ENCODE data around the gene ERCC8.

Gene ERCC8

GRCh38 chr5:60958088-60958487 is 13.2 kb upstream of the ERCC8 start:
- no peaks in the 10 kb centered on the region for H3K36me3 Mint-ChIP-seq (ENCODE audit: low read depth)
- no peak overlapping the region for H3K27ac Mint-ChIP-seq
- H3K4me1 Mint-ChIP-seq (ENCODE audit: low read depth) = no peaks in the 10 kb centered on the region
- peaks cover 3% of the 10 kb centered on the region for H3K9me3 Mint-ChIP-seq
- H3K4me3 Mint-ChIP-seq = no peak overlapping the region
- no peaks in the 10 kb centered on the region for H3K27me3 Mint-ChIP-seq (ENCODE audit: low read depth)

GRCh38 chr5:60955239-60955638 is 10.4 kb upstream of the ERCC8 start:
- H3K36me3 Mint-ChIP-seq (ENCODE audit: low read depth) = no peaks in the 10 kb centered on the region
- H3K4me1 Mint-ChIP-seq (ENCODE audit: low read depth) = no peaks in the 10 kb centered on the region
- no peak overlapping the region for H3K27ac Mint-ChIP-seq
- no peaks in the 10 kb centered on the region for H3K27me3 Mint-ChIP-seq (ENCODE audit: low read depth)
- H3K9me3 Mint-ChIP-seq = peaks cover 3% of the 10 kb centered on the region
- no peak overlapping the region for H3K4me3 Mint-ChIP-seq

GRCh38 chr5:60948738-60949137 is 3.9 kb upstream of the ERCC8 start:
- Mint-ChIP-seq H3K27me3 (ENCODE audit: low read depth) (no peaks in the 10 kb centered on the region), H3K27ac (no peak overlapping the region)

GRCh38 chr5:60945813-60946187 is 930 bp upstream of the ERCC8 start:
- Mint-ChIP-seq H3K27me3 (ENCODE audit: low read depth) (no peaks in the 10 kb centered on the region), H3K4me1 (ENCODE audit: low read depth) (peaks cover 15% of the 10 kb centered on the region), H3K36me3 (ENCODE audit: low read depth) (peaks cover 1% of the 10 kb centered on the region), H3K9me3 (no peaks in the 10 kb centered on the region), H3K4me3 (no peak overlapping the region), H3K27ac (peak overlapping the region; percentile 44)

More at GRCh38 chr5:60948738-60949137, 3.9 kb upstream of the ERCC8 start:
- Mint-ChIP-seq H3K9me3 (no peaks in the 10 kb centered on the region), H3K4me3 (no peak overlapping the region), H3K36me3 (ENCODE audit: low read depth) (no peaks in the 10 kb centered on the region), H3K4me1 (ENCODE audit: low read depth) (peaks cover 15% of the 10 kb centered on the region)

GRCh38 chr5:60943624-60944023 is 1.2 kb downstream of the ERCC8 start:
- Mint-ChIP-seq H3K36me3 (ENCODE audit: low read depth) (peaks cover 3% of the 10 kb centered on the region), H3K4me3 (no peak overlapping the region), H3K27ac (peak overlapping the region; percentile 37), H3K4me1 (ENCODE audit: low read depth) (peaks cover 15% of the 10 kb centered on the region), H3K27me3 (ENCODE audit: low read depth) (no peaks in the 10 kb centered on the region), H3K9me3 (no peaks in the 10 kb centered on the region)

GRCh38 chr5:60929024-60929423 is 15.8 kb downstream of the ERCC8 start:
- Mint-ChIP-seq H3K36me3 (ENCODE audit: low read depth) (peaks cover 6% of the 10 kb centered on the region), H3K27me3 (ENCODE audit: low read depth) (no peaks in the 10 kb centered on the region), H3K4me3 (no peak overlapping the region), H3K27ac (no peak overlapping the region), H3K9me3 (no peaks in the 10 kb centered on the region), H3K4me1 (ENCODE audit: low read depth) (no peaks in the 10 kb centered on the region)

GRCh38 chr5:60927450-60927849 is 17.4 kb downstream of the ERCC8 start:
- Mint-ChIP-seq H3K9me3 (no peaks in the 10 kb centered on the region), H3K4me1 (ENCODE audit: low read depth) (no peaks in the 10 kb centered on the region), H3K27me3 (ENCODE audit: low read depth) (no peaks in the 10 kb centered on the region), H3K27ac (no peak overlapping the region), H3K36me3 (ENCODE audit: low read depth) (peaks cover 10% of the 10 kb centered on the region), H3K4me3 (no peak overlapping the region)

- Mint-ChIP-seq H3K9me3 (no peaks in the 10 kb centered on the region), H3K36me3 (ENCODE audit: low read depth) (peaks cover 33% of the 10 kb centered on the region), H3K4me1 (ENCODE audit: low read depth) (no peaks in the 10 kb centered on the region), H3K27me3 (ENCODE audit: low read depth) (no peaks in the 10 kb centered on the region), H3K27ac (no peak overlapping the region), H3K4me3 (no peak overlapping the region)
Observed at GRCh38 chr5:60918466-60918865, 26.4 kb downstream of the ERCC8 start.

- Mint-ChIP-seq H3K27ac (no peak overlapping the region), H3K4me3 (no peak overlapping the region)
Observed at GRCh38 chr5:60916646-60917045, 28.2 kb downstream of the ERCC8 start.

GRCh38 chr5:60903356-60903755 is 41.5 kb downstream of the ERCC8 start:
- Mint-ChIP-seq H3K27me3 (ENCODE audit: low read depth) (no peaks in the 10 kb centered on the region), H3K4me3 (no peak overlapping the region), H3K36me3 (ENCODE audit: low read depth) (peaks cover 3% of the 10 kb centered on the region), H3K9me3 (no peaks in the 10 kb centered on the region), H3K4me1 (ENCODE audit: low read depth) (peaks cover 5% of the 10 kb centered on the region), H3K27ac (no peak overlapping the region)

More at GRCh38 chr5:60916646-60917045, 28.2 kb downstream of the ERCC8 start:
- Mint-ChIP-seq H3K9me3 (no peaks in the 10 kb centered on the region), H3K27me3 (ENCODE audit: low read depth) (no peaks in the 10 kb centered on the region), H3K4me1 (ENCODE audit: low read depth) (no peaks in the 10 kb centered on the region), H3K36me3 (ENCODE audit: low read depth) (peaks cover 33% of the 10 kb centered on the region)

GRCh38 chr5:60896991-60897390 is 47.9 kb downstream of the ERCC8 start:
- no peaks in the 10 kb centered on the region for H3K27me3 Mint-ChIP-seq (ENCODE audit: low read depth)
- no peak overlapping the region for H3K27ac Mint-ChIP-seq
- no peak overlapping the region for H3K4me3 Mint-ChIP-seq
- H3K9me3 Mint-ChIP-seq = no peaks in the 10 kb centered on the region
- H3K36me3 Mint-ChIP-seq (ENCODE audit: low read depth) = peaks cover 11% of the 10 kb centered on the region
- H3K4me1 Mint-ChIP-seq (ENCODE audit: low read depth) = no peaks in the 10 kb centered on the region

GRCh38 chr5:60893521-60893920 is 51.3 kb downstream of the ERCC8 start:
- H3K9me3 Mint-ChIP-seq = no peaks in the 10 kb centered on the region
- H3K4me1 Mint-ChIP-seq (ENCODE audit: low read depth) = no peaks in the 10 kb centered on the region
- H3K4me3 Mint-ChIP-seq = no peak overlapping the region
- no peaks in the 10 kb centered on the region for H3K27me3 Mint-ChIP-seq (ENCODE audit: low read depth)
- H3K36me3 Mint-ChIP-seq (ENCODE audit: low read depth) = peaks cover 11% of the 10 kb centered on the region
- no peak overlapping the region for H3K27ac Mint-ChIP-seq

GRCh38 chr5:60891667-60892066 is 53.2 kb downstream of the ERCC8 start:
- Mint-ChIP-seq H3K4me3 (no peak overlapping the region), H3K27me3 (ENCODE audit: low read depth) (no peaks in the 10 kb centered on the region), H3K9me3 (no peaks in the 10 kb centered on the region), H3K4me1 (ENCODE audit: low read depth) (no peaks in the 10 kb centered on the region), H3K36me3 (ENCODE audit: low read depth) (peaks cover 7% of the 10 kb centered on the region), H3K27ac (no peak overlapping the region)

- H3K9me3 Mint-ChIP-seq = no peaks in the 10 kb centered on the region
- H3K27ac Mint-ChIP-seq = no peak overlapping the region
- H3K4me3 Mint-ChIP-seq = no peak overlapping the region
- no peaks in the 10 kb centered on the region for H3K4me1 Mint-ChIP-seq (ENCODE audit: low read depth)
- H3K36me3 Mint-ChIP-seq (ENCODE audit: low read depth) = peaks cover 4% of the 10 kb centered on the region
- no peaks in the 10 kb centered on the region for H3K27me3 Mint-ChIP-seq (ENCODE audit: low read depth)
Observed at GRCh38 chr5:60888359-60889061, 56.4 kb downstream of the ERCC8 start.

- Mint-ChIP-seq H3K27ac (no peak overlapping the region), H3K36me3 (ENCODE audit: low read depth) (peaks cover 2% of the 10 kb centered on the region), H3K27me3 (ENCODE audit: low read depth) (no peaks in the 10 kb centered on the region), H3K4me3 (no peak overlapping the region), H3K4me1 (ENCODE audit: low read depth) (no peaks in the 10 kb centered on the region), H3K9me3 (no peaks in the 10 kb centered on the region)
Observed at GRCh38 chr5:60887746-60888145, 57.1 kb downstream of the ERCC8 start.

- Mint-ChIP-seq H3K4me1 (ENCODE audit: low read depth) (no peaks in the 10 kb centered on the region), H3K27me3 (ENCODE audit: low read depth) (no peaks in the 10 kb centered on the region), H3K4me3 (no peak overlapping the region), H3K9me3 (no peaks in the 10 kb centered on the region), H3K27ac (no peak overlapping the region), H3K36me3 (ENCODE audit: low read depth) (peaks cover 2% of the 10 kb centered on the region)
Observed at GRCh38 chr5:60887096-60887495, 57.8 kb downstream of the ERCC8 start.

Data from T-helper 1 cell treated with Interleukin-12 subunit alpha and Interleukin-12 subunit beta and Interleukin-4 antibody, amounts not matched to agents 30 μg/mL and 1 μg/mL, for 36 hours (primary cell).